Parathyroid adenoma (tissue), 2 donors: ENCODE data around the gene SLC6A15.

Source experiments
- H2AFZ ChIP-seq: fragments of 300-600 bp; sonication (generic); one replicate; pipeline ENCODE4 v1.7.0; 2017; ENCODE audit warnings: antibody characterized with exemption, mild to moderate bottlenecking
- H3K27ac ChIP-seq: fragments of 300-600 bp; sonication (generic); one replicate; pipeline ENCODE4 v1.7.0; 2017
- H3K27me3 ChIP-seq: fragments of 300-600 bp; sonication (generic); one replicate; pipeline ENCODE4 v1.7.0; 2017; ENCODE audit warnings: low read length; ENCODE audit not compliant: control insufficient read depth, insufficient read depth
- H3K36me3 ChIP-seq: fragments of 300-600 bp; sonication (generic); one replicate; pipeline ENCODE4 v1.7.0; 2017; ENCODE audit warnings: low read length; ENCODE audit not compliant: control insufficient read depth, insufficient read depth
- H3K4me1 ChIP-seq: fragments of 300-600 bp; sonication (generic); one replicate; pipeline ENCODE4 v1.7.0; 2017; ENCODE audit warnings: control low read depth
- H3K4me2 ChIP-seq: fragments of 300-600 bp; sonication (generic); one replicate; pipeline ENCODE4 v1.7.0; 2017; ENCODE audit warnings: low read length
- H3K4me3 ChIP-seq: fragments of 300-600 bp; sonication (generic); one replicate; pipeline ENCODE4 v1.7.0; 2017; ENCODE audit warnings: low read depth, low read length
- H3K79me2 ChIP-seq: fragments of 300-600 bp; sonication (generic); one replicate; pipeline ENCODE4 v1.7.0; 2017; ENCODE audit warnings: control low read depth
- H3K9ac ChIP-seq: fragments of 300-600 bp; sonication (generic); one replicate; pipeline ENCODE4 v1.7.0; 2017; ENCODE audit warnings: mild to moderate bottlenecking
- H3K9me3 ChIP-seq: fragments of 300-600 bp; sonication (generic); one replicate; pipeline ENCODE4 v1.7.0; 2017; ENCODE audit warnings: low read length; ENCODE audit not compliant: control insufficient read depth
- TF ChIP-seq, protein P1 (sequence below): fragments of 300-600 bp; sonication (generic); IDR thresholded peaks from one replicate; pipeline ENCODE4 v1.7.0; 2017; ENCODE audit warnings: antibody characterized with exemption, mild to moderate bottlenecking
- donor health status: primary hyperparathyroidism.

Gene SLC6A15

DNA sequence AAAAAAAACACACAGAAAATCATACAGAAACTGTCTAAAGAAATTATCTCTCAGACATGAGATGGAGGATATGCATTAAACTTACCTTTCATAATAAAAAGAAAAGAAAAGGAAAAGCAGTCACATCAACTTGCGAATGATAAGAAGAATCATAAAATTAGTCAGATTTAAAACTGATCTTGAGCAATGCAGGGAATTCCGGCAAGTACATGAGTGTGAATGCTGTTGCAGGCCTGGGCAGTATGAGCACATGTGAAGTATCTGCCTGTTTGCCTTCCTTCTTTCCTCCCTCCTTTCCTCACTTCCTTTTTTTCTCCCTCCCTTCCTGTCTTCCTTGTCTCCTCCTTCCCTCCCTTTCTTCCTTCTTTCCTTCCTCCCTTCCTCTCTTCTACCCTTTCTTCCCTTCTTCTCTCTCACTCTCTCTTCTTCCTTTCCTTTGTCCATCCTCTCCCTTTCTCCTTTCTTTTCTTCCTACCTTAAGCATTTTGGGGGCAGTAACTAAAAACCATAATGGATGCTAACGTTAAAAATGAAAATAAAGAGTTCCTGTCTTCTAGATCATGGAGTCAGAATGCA lies 38.5 kb upstream of the SLC6A15 start:
- Histone ChIP-seq H3K9ac (no peak overlapping the region), H3K9me3 (no peaks in the 10 kb centered on the region), H3K4me2 (no peak overlapping the region), H3K4me1 (no peaks in the 10 kb centered on the region), H3K4me3 (no peak overlapping the region), H3K36me3 (no peaks in the 10 kb centered on the region), H3K27me3 (no peaks in the 10 kb centered on the region), H2AFZ (no peak overlapping the region), H3K79me2 (no peaks in the 10 kb centered on the region), H3K27ac (no peak overlapping the region)
- TF ChIP-seq, protein P1, sequence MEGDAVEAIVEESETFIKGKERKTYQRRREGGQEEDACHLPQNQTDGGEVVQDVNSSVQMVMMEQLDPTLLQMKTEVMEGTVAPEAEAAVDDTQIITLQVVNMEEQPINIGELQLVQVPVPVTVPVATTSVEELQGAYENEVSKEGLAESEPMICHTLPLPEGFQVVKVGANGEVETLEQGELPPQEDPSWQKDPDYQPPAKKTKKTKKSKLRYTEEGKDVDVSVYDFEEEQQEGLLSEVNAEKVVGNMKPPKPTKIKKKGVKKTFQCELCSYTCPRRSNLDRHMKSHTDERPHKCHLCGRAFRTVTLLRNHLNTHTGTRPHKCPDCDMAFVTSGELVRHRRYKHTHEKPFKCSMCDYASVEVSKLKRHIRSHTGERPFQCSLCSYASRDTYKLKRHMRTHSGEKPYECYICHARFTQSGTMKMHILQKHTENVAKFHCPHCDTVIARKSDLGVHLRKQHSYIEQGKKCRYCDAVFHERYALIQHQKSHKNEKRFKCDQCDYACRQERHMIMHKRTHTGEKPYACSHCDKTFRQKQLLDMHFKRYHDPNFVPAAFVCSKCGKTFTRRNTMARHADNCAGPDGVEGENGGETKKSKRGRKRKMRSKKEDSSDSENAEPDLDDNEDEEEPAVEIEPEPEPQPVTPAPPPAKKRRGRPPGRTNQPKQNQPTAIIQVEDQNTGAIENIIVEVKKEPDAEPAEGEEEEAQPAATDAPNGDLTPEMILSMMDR = no peak

DNA sequence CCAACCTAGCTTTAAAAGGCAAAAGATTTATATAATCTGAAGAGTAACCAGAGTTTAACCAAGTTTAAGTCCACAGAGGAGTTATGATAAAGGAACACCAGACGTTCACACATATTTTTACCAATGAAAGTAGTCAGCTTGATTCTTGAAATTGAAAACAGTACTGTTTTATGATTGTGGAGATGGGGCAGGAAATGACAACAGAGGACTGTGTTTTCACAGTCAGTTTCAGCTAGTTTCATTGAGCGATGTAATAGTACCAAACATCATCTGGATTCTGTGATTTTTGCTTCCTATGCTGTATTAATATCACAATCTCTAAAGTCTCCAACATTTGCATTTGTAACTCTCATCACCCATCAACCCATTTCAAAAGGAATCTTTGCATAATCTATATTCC lies 34.2 kb upstream of the SLC6A15 start:
- Histone ChIP-seq H3K4me3 (no peak overlapping the region), H3K36me3 (no peaks in the 10 kb centered on the region), H3K4me1 (no peaks in the 10 kb centered on the region), H3K27ac (no peak overlapping the region), H2AFZ (no peak overlapping the region), H3K4me2 (no peak overlapping the region), H3K9me3 (no peaks in the 10 kb centered on the region), H3K79me2 (no peaks in the 10 kb centered on the region), H3K27me3 (no peaks in the 10 kb centered on the region), H3K9ac (no peak overlapping the region)
- TF ChIP-seq, protein P1 = no peak

DNA sequence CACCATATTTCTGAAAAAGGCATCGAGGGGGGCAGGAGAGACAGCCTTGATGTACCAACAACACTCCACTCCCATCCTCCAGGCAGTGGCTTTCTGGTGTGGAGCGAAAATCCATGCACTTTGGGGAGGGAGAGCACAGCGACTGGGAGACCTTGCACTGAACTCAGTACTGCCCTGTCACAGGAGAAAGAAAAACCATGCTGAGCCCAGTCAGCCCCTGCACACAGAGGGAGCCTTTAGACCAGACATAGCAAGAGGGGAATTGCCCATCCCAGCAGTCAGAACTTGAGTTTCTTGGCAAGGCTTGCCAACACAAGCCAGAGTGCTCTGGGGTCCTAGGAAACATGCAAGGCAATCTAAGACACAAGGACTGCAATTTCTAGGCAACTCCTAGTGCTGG lies 24.8 kb upstream of the SLC6A15 start:
- H3K79me2 ChIP-seq = no peaks in the 10 kb centered on the region
- no peaks in the 10 kb centered on the region for H3K36me3 ChIP-seq
- H2AFZ ChIP-seq = no peak overlapping the region
- H3K27ac ChIP-seq = no peak overlapping the region
- TF ChIP-seq, protein P1 = no peak
- no peaks in the 10 kb centered on the region for H3K4me1 ChIP-seq
- H3K4me3 ChIP-seq = no peak overlapping the region
- no peaks in the 10 kb centered on the region for H3K27me3 ChIP-seq
- no peak overlapping the region for H3K4me2 ChIP-seq
- no peaks in the 10 kb centered on the region for H3K9me3 ChIP-seq
- H3K9ac ChIP-seq = no peak overlapping the region

DNA sequence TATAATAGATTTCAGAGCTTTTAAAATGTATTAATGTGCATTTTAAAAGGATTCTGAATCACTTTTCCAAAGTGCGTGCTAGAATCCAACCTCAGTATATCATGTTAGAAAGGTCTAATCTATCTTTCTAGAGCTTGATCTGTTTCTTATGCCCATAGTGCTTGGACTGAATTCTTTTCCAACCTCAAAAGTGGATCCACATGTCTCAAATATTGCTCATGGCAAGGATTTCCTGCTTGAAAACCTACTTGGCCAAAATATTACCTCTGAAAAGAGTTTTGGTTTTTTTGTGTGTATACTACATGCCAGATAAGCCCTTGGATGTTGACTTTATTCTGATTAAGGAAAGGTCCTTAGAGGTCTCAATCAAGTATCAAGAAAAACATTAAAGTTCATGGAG lies 16.9 kb upstream of the SLC6A15 start:
- TF ChIP-seq, protein P1 = no peak
- H3K27ac ChIP-seq = no peak overlapping the region
- H2AFZ ChIP-seq = no peak overlapping the region
- H3K9ac ChIP-seq = no peak overlapping the region
- H3K79me2 ChIP-seq = no peaks in the 10 kb centered on the region
- no peak overlapping the region for H3K4me2 ChIP-seq
- no peak overlapping the region for H3K4me3 ChIP-seq
- peaks cover 3% of the 10 kb centered on the region for H3K27me3 ChIP-seq
- no peaks in the 10 kb centered on the region for H3K4me1 ChIP-seq
- no peaks in the 10 kb centered on the region for H3K36me3 ChIP-seq
- H3K9me3 ChIP-seq = no peaks in the 10 kb centered on the region

DNA sequence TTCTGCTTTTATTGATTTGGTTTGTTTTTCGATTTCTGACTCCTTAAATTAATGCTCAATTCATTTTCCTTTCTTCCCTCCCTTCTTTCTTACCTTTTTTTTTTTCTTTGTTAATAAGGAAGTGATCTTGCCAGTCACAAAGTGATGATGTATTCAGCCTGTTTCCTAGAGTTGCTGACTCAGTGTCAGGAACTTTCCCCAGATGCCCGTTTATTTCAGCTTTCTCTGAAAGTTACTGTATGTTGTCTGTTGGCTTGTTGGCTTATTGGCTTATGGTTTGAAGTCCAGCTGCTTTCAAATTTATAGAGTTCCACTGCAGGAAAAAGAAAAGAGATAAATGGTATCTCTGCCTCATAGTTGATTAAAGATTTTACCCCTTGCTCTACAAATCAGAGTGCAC lies 12.4 kb upstream of the SLC6A15 start:
- no peak overlapping the region for H3K4me2 ChIP-seq
- peaks cover 3% of the 10 kb centered on the region for H3K27me3 ChIP-seq
- H3K36me3 ChIP-seq = no peaks in the 10 kb centered on the region
- H3K27ac ChIP-seq = no peak overlapping the region
- H3K4me1 ChIP-seq = no peaks in the 10 kb centered on the region
- H3K79me2 ChIP-seq = no peaks in the 10 kb centered on the region
- H3K9ac ChIP-seq = no peak overlapping the region
- no peak overlapping the region for H2AFZ ChIP-seq
- TF ChIP-seq, protein P1 = no peak
- no peak overlapping the region for H3K4me3 ChIP-seq
- H3K9me3 ChIP-seq = no peaks in the 10 kb centered on the region
